K562 (cell line): ENCODE results near the gene RASL10B. TPM values are rescaled to one million over a fixed set of nuclear protein-coding genes. Genes with fewer than 3 reads are reported as not detected.
A peak's percentile ranks its signal among the peaks of the same experiment; 100 is the strongest.

Source experiments
- KAT7 ChIP-seq: sonication (generic); formaldehyde crosslinking; IDR thresholded peaks from 2 replicates; pipeline ENCODE4 v1.8.0; 2022; ENCODE audit warnings: missing genetic modification reagents, mild to moderate bottlenecking, borderline replicate concordance
- MYC ChIP-seq, 2 experiments: fragments of 250-450 bp in 1 of 2; sonication (Bioruptor Pico) in 1 of 2; IDR thresholded peaks; 2 replicates each; pipeline versions ENCODE4 v1.5.1 to v1.6.1; 2012 to 2021; ENCODE audit warnings: low read depth in 2 of 2, borderline replicate concordance in 1 of 2, improper control_type of control experiment in 1 of 2, low read length in 1 of 2, mild to moderate bottlenecking in 1 of 2, moderate library complexity in 1 of 2
- NFIX ChIP-seq: fragments of 250-450 bp; sonication (Bioruptor Pico); IDR thresholded peaks from 2 replicates; pipeline ENCODE4 v1.4.0; 2020; ENCODE audit warnings: low read depth, mild to moderate bottlenecking, moderate library complexity
- NRF1 ChIP-seq, 2 experiments: fragments of 450-650 bp; IDR thresholded peaks in 1 of 2; conservative IDR thresholded peaks in 1 of 2; 2 replicates each; pipeline ENCODE4 v1.6.1; 2014; ENCODE audit warnings: mild to moderate bottlenecking in 2 of 2
- RFX7 ChIP-seq: fragments of 250-450 bp; sonication (Bioruptor Pico); IDR thresholded peaks from 2 replicates; pipeline ENCODE4 v1.5.1; 2021; ENCODE audit warnings: mild to moderate bottlenecking
- polyA plus RNA-seq, 8 experiments: library from polyadenylated mRNA; depleted of rRNA in 4 of 8; stranded (reverse) in 5 of 8; unstranded in 3 of 8; fragments of >200 nt; fragmentation: Nextera tagmentation in 2 of 8; fragmentation: Illumina TruSeq in 1 of 8; extraction: Ambion mirVana in 2 of 8; extraction: Trizol in 1 of 8; gene quantifications; 2 replicates each; pipeline versions ENCODE4 v1.2.1 to v1.2.3, GENCODE V29; 2011 to 2014; ENCODE audit warnings: inconsistent platforms in 1 of 8, missing spikeins in 1 of 8
- total RNA-seq, 7 experiments: library from RNA; depleted of rRNA in 6 of 7; stranded (reverse); fragments of >200 nt in 6 of 7; fragmentation: Illumina TruSeq in 2 of 7; extraction: Trizol in 2 of 7; gene quantifications; 2 replicates each; pipeline versions ENCODE4 v1.2.1 to v1.2.3, GENCODE V29; 2011 to 2021; ENCODE audit warnings: low replicate concordance in 1 of 7
- TF ChIP-seq, protein P1 (sequence below), 2 experiments: fragments of 450-650 bp in 1 of 2; sonication (generic) in 1 of 2; formaldehyde crosslinking in 1 of 2; IDR thresholded peaks in 1 of 2; conservative IDR thresholded peaks in 1 of 2; 2 replicates each; pipeline versions ENCODE4 v1.6.1 to v1.8.1; 2016 to 2023; ENCODE audit warnings: mild to moderate bottlenecking in 2 of 2, moderate library complexity in 2 of 2, inconsistent platforms in 1 of 2, missing genetic modification reagents in 1 of 2
- TF ChIP-seq, protein P2 (sequence below): fragments of 200-400 bp; formaldehyde crosslinking; IDR thresholded peaks from 2 replicates; pipeline ENCODE4 v1.6.1; 2017; ENCODE audit warnings: mild to moderate bottlenecking, low read depth, low read length, moderate library complexity

The RASL10B gene
- total and polyA plus RNA-seq, 9 of the 15 experiments (the other 6 are each of a cell fraction or from before 2014, with no cell fraction given): 0.04 to 0.31 (median 0.14) TPM; not detected in 2

DNA sequence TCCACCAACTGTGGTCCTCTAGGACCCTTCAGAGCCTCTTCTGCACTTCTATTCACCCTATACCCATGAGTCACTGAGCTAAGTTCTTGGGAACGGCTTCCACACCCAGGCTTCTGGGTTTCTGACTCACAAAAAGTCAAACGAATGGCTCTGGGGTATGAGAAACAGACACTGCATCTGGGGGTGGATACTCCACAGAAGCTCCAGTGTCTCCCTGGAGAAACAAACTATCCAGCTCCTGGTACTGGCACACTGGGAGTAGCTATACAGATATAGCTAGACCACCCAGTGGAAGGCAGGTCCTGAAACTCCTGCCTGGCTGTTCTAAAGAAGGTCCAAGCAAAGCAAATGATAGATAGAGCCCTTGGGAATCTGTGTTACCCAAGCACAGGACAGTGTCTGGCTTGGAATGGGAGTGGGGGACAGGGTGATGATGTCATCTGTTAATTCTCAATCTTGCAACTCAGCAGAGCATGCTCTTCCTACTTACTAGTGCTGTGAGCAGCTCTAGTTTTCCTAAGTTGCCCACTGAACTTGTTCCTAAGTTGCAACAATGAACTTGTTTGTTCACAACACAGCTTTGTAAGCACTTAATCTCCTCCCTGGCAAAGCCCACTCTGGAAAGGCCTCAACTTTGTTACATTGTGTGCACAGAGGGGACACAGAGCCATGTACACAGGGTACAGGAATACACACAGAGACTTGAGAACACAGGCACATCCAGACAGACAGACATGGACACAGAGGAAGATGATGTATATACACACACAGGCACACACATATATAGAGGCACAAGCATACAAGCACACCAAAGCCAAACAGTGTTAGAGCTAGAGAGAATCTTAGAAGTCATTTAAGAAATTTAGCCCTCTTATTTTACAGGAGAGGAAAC, 57.3 kb downstream of the RASL10B start (continued):
- TF ChIP-seq, protein P1, sequence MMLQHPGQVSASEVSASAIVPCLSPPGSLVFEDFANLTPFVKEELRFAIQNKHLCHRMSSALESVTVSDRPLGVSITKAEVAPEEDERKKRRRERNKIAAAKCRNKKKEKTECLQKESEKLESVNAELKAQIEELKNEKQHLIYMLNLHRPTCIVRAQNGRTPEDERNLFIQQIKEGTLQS (IDR thresholded peaks at IDR 0.05): peak; percentile 77
- TF ChIP-seq, protein P1 (CRISPR knock-in tag; conservative IDR thresholded peaks at IDR 0.05): no peak
- TF ChIP-seq NFIX (CRISPR knock-in tag) (no peak), MYC (IDR thresholded peaks at IDR 0.05; ENCODE audit: low read depth, low read length) (no peak), MYC (CRISPR knock-in tag; IDR thresholded peaks at IDR 0.05; ENCODE audit: borderline replicate concordance, low read depth) (no peak), RFX7 (CRISPR knock-in tag) (no peak), KAT7 (CRISPR knock-in tag) (no peak), NRF1 (conservative IDR thresholded peaks at IDR 0.05 in 1 of 2, IDR thresholded peaks at IDR 0.05 in 1 of 2) (0 out of 4 replicates have a peak, but pooled peaks of 1 of the 2 experiments have one; percentile 18)
- TF ChIP-seq, protein P2, sequence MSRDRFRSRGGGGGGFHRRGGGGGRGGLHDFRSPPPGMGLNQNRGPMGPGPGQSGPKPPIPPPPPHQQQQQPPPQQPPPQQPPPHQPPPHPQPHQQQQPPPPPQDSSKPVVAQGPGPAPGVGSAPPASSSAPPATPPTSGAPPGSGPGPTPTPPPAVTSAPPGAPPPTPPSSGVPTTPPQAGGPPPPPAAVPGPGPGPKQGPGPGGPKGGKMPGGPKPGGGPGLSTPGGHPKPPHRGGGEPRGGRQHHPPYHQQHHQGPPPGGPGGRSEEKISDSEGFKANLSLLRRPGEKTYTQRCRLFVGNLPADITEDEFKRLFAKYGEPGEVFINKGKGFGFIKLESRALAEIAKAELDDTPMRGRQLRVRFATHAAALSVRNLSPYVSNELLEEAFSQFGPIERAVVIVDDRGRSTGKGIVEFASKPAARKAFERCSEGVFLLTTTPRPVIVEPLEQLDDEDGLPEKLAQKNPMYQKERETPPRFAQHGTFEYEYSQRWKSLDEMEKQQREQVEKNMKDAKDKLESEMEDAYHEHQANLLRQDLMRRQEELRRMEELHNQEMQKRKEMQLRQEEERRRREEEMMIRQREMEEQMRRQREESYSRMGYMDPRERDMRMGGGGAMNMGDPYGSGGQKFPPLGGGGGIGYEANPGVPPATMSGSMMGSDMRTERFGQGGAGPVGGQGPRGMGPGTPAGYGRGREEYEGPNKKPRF: no peak
- TF ChIP-seq, all 486 proteins: peak for 6
